ENCODE measurements around the gene STIM1. TPM values are rescaled to one million over a fixed set of nuclear protein-coding genes. Genes with fewer than 3 reads are reported as not detected.
A peak's percentile ranks its signal among the peaks of the same experiment; 100 is the strongest.

STIM1 gene
- 100 to 1,000 TPM in 3 of 4 donors, 10 to 100 TPM in 1; 97.5 to 147 (median 112) TPM for total RNA-seq
- 100 to 1,000 TPM in 1 of 3 donors, 10 to 100 TPM in 2; 52.1 to 133 (median 66.4) TPM for polyA plus RNA-seq
- long read RNA-seq, donor 1, full-length matches to known transcripts: 9 of 34 reads
- long read RNA-seq, donor 1, partial matches to known transcripts: 8 of 34 reads
- long read RNA-seq, donor 1, other reads (novel, unspliced or antisense): 17 of 34 reads
- long read RNA-seq, donor 2, full-length matches to known transcripts: 48 of 156 reads
- long read RNA-seq, donor 2, partial matches to known transcripts: 54 of 156 reads
- long read RNA-seq, donor 2, other reads (novel, unspliced or antisense): 54 of 156 reads

DNA sequence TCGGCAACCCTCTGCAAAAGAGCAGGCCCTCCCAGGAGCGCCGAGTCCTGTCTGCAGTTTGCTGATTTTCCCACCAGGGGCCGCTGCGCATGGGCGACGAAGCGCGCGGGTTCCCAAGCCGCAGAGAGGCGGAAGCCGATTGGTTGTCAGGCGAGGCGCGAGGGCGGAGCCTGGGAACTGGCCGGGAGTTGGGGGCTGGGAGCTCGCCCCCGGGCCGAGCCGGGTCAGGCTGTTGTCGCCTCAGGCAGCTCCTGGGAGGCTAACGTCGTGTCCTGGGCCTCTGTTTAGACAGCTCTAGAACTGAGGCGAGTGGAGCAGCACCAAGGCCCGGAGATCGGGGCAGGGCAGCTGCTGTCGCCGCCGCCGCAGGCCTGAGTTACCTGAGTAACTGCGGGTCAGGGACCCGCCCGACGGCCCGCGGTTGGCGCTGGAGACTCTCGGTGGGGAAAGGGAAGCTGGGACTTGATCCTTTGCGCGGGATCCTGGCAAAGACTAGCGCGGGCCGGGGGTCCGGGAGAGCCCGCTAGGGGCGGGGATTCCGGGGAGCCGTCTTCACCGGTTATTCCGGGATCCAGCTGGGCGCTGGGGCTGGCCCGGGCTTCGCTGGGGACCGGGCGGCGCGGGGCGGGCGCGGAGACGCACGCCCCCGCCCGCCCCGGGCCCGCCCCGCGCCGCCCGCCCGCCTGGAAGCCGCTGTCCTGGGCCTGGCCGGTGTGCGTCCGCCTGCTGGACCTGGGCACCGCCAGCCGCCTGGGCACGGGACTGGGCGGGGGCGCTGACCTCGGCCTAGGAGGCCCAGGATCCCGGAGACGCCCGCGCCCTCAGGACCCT lies at the start of gene STIM1:
Gene STIM1, plus strand, starts transcription at position 688 of the 831 bp plus-strand sequence. CDS start 607 bp downstream, outside the sequence.
- H3K9me3 ChIP-seq: no peaks in the 10 kb centered on the region
- no peaks in the 10 kb centered on the region for H3K36me3 ChIP-seq (ENCODE audit: insufficient read depth in 1 of 2, low read depth in 1 of 2)
- 0 to 1% (median 1%) methylated on average over 34 to 87 of the region's 87 CpGs for WGBS, 3 donors
- DNase-seq (peak; percentile 96 to 98), ATAC-seq (peak; percentile 73 to 83 (median 82))
- no peaks in the 10 kb centered on the region for H3K27me3 ChIP-seq (ENCODE audit: insufficient read depth in 3 of 3, low read length in 2 of 3)
- TF ChIP-seq, protein P1, sequence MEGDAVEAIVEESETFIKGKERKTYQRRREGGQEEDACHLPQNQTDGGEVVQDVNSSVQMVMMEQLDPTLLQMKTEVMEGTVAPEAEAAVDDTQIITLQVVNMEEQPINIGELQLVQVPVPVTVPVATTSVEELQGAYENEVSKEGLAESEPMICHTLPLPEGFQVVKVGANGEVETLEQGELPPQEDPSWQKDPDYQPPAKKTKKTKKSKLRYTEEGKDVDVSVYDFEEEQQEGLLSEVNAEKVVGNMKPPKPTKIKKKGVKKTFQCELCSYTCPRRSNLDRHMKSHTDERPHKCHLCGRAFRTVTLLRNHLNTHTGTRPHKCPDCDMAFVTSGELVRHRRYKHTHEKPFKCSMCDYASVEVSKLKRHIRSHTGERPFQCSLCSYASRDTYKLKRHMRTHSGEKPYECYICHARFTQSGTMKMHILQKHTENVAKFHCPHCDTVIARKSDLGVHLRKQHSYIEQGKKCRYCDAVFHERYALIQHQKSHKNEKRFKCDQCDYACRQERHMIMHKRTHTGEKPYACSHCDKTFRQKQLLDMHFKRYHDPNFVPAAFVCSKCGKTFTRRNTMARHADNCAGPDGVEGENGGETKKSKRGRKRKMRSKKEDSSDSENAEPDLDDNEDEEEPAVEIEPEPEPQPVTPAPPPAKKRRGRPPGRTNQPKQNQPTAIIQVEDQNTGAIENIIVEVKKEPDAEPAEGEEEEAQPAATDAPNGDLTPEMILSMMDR (IDR thresholded peaks at IDR 0.05): peak; percentile 98
- intact Hi-C loops (cut with DNase I): loop anchor here (1.0 to 5.0 kb wide), 4 partner anchors 52 to 218 kb away; no protein-coding TSS in a partner anchor
- peaks cover 51% of the 10 kb centered on the region for H3K4me1 ChIP-seq
- H3K4me3 ChIP-seq: peak within 1 kb of the TSS; percentile 90
- peak within 1 kb of the TSS; percentile 99 for H3K27ac ChIP-seq

DNA sequence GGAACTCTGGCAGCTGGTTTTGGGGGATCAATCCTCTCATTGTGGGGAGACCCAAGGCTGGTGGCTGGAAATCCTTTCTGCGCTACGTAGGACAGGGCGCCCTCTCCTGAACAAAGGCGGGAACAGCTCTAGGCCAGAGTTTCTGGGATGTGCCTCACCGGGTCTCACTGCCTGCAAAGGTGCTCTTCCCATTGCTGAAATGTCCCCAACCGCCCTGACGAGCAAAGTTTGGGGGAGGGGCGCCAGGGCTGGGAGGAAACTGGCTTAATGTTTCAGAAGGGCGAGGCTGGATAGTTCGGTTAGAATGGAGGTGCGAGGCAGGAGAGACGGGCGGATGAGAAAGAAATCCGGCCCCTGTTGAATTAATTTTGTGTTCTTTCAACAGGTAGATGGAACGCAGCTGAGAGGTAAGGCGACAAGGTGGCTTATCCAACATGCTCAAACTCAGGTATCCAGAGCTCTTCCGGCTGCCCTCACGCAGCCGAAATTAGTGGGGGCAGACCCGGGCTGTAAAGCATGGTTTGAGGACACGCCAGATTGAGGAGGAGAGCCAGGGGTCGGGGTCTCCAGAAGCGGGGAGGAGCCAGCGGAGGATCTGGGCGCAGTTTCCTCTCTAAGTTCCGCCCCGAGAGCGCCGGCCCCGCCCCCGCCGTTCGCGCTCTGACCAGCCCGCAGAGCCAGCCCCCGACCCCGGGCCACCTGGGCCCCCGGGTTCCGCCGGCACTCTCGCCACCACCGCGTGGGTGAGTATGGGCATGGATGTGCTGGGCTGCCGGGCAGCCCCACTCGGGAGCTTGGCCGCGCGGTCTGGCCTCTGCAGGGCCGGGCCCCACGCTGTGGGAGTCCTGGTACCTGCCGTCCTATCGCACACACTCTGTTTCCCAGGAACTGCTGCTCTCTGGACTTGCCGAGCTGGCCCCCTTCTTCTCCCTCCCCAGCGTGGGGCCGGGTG lies 47.3 kb upstream of the STIM1 start, which contains the start of gene PGAP2:
Gene PGAP2, plus strand, starts transcription at position 652 of the 952 bp plus-strand sequence. CDS start 2,700 bp downstream, outside the sequence.
- Histone ChIP-seq H3K36me3 (ENCODE audit: insufficient read depth in 1 of 2, low read depth in 1 of 2) (no peaks in the 10 kb centered on the region), H3K4me3 (peak within 1 kb of the TSS; percentile 78), H3K9me3 (no peaks in the 10 kb centered on the region), H3K27me3 (ENCODE audit: insufficient read depth in 3 of 3, low read length in 2 of 3) (no peaks in the 10 kb centered on the region), H3K4me1 (peaks cover 13% of the 10 kb centered on the region), H3K27ac (no peak within 1 kb of the TSS)
- peak; percentile 60 to 75 for DNase-seq
- 3 to 6% (median 3%) methylated on average over 50 to 55 of the region's 55 CpGs for WGBS, 3 donors
- TF ChIP-seq, protein P1 (IDR thresholded peaks at IDR 0.05): peak; percentile 55
- peak; percentile 62 to 76 (median 74) for ATAC-seq
- intact Hi-C loops (cut with DNase I): no loop called here

DNA sequence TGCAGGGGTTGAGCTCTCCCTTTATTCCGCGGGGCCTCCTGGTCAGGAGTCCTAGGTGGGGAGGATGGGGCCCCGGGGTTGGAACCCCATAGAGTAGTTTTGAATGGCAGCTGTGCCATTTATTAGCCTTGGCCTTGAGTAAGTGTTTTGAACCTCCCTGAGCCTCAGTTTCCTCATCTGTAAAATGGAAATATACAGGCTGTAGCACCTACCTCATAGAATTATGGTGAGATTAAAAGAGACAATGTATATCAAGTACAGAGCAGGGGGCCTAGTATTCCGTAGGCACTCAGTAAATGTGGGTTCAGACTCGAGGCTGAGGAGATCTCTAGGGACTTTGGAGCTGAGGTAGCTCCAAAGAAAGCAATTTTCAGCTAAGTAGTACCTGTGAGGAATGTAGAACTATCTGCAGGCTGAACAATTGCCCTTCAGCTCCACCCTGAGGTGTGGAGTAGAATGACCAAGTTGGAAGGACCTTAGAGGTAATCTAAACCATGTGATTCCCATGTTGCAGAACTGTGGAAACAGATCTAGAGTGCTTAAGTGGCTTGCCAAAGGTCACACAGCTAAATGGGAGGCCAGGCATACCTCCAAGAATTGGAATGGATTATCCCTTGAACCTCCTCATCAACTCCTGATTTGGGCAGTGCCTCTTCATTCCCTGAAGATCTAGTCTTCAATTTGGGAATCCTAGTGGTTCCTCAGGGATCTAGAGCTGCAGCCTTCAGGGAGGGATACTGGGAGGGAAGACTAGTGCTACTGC lies 46.4 kb upstream of the STIM1 start:
- Histone ChIP-seq H3K27ac (no peak overlapping the region), H3K36me3 (ENCODE audit: insufficient read depth in 1 of 2, low read depth in 1 of 2) (no peaks in the 10 kb centered on the region), H3K4me3 (peak overlapping the region; percentile 78), H3K27me3 (ENCODE audit: insufficient read depth in 3 of 3, low read length in 2 of 3) (no peaks in the 10 kb centered on the region), H3K4me1 (peaks cover 13% of the 10 kb centered on the region), H3K9me3 (no peaks in the 10 kb centered on the region)
- intact Hi-C loops (cut with DNase I): no loop called here
- ATAC-seq: peak; percentile 64 to 73 (median 71)
- 37 to 53% (median 49%) methylated on average over 5 of the region's 5 CpGs for WGBS, 3 donors
- DNase-seq: no peak
- TF ChIP-seq, protein P1 (IDR thresholded peaks at IDR 0.05): peak; percentile 34

DNA sequence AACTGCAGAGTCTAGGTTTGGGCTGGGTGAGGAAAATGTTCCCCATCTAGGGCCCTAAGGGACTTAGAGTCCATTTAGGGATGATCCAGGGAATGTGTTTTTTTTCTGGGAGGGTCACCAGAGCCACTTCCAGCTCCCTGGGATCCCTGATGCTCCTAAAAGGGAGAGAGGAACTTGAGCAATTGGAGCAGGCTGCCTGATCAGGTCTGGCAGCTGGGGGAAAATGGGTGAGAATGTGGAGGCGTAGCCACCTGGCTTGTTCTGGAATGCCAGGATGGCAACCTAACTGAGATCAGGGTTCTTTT lies 45.9 kb upstream of the STIM1 start:
- H3K27ac ChIP-seq: no peak overlapping the region
- H3K4me1 ChIP-seq: peaks cover 13% of the 10 kb centered on the region
- no peaks in the 10 kb centered on the region for H3K9me3 ChIP-seq
- TF ChIP-seq, protein P1 (IDR thresholded peaks at IDR 0.05): no peak
- WGBS, 3 donors: 91 to 94% (median 94%) methylated on average over 1 of the region's 1 CpG
- ATAC-seq: no peak
- H3K27me3 ChIP-seq (ENCODE audit: insufficient read depth in 3 of 3, low read length in 2 of 3): no peaks in the 10 kb centered on the region
- H3K4me3 ChIP-seq: no peak overlapping the region
- H3K36me3 ChIP-seq (ENCODE audit: insufficient read depth in 1 of 2, low read depth in 1 of 2): no peaks in the 10 kb centered on the region
- intact Hi-C loops (cut with DNase I): no loop called here
- no peak for DNase-seq

Measured in psoas muscle (tissue), 8 donors.